Lower lobe of right lung (tissue), 2 donors: ENCODE results near the gene PRUNE2. TPM values are rescaled to one million over a fixed set of nuclear protein-coding genes. Genes with fewer than 3 reads are reported as not detected.
"Not testable (repeated sequence)": the region's sequence is repeated elsewhere in the genome, so short reads cannot be mapped to it uniquely, and the experiment has no call there.

Source experiments
- ATAC-seq, 2 donors: fragments of 200-7000 bp; cut with Tn5 transposase; one replicate each; pipeline ENCODE4 v1.9.1; 2020 to 2022; ENCODE audit warnings: mild to moderate bottlenecking in 2 of 2, moderate library complexity in 2 of 2
- DNase-seq: peaks from one replicate; pipeline ENCODE4 v3.0.0-alpha.2; 2020
- H3K27ac ChIP-seq: fragments of 200-600 bp; one replicate; pipeline ENCODE4 v1.8.0; 2022
- H3K27me3 ChIP-seq: fragments of 200-600 bp; one replicate; pipeline ENCODE4 v1.8.0; 2022; ENCODE audit warnings: low read depth
- H3K36me3 ChIP-seq: fragments of 200-600 bp; one replicate; pipeline ENCODE4 v1.8.0; 2022; ENCODE audit warnings: mild to moderate bottlenecking
- H3K4me1 ChIP-seq: fragments of 200-600 bp; one replicate; pipeline ENCODE4 v1.8.0; 2022
- H3K4me3 ChIP-seq: fragments of 200-600 bp; one replicate; pipeline ENCODE4 v1.8.0; 2022; ENCODE audit warnings: mild to moderate bottlenecking
- H3K9me3 ChIP-seq: fragments of 200-600 bp; one replicate; pipeline ENCODE4 v1.8.0; 2022
- intact Hi-C: fragments of 100-400 bp; cut with DNase I; formaldehyde crosslinking; loops from one replicate; pipeline ENCODE4 v1.11.0; 2022
- total RNA-seq: library from RNA; stranded (reverse); fragmentation: NEBNext Ultra II Directional; extraction: Animal tissue kit (Norgen Biotek cat#: 25700); gene quantifications from one replicate; pipeline ENCODE4 v1.2.1, GENCODE V29; 2021
- TF ChIP-seq, protein P1 (sequence below): fragments of 200-600 bp; IDR thresholded peaks from one replicate; pipeline ENCODE4 v1.8.0; 2022; ENCODE audit warnings: antibody characterized with exemption, mild to moderate bottlenecking
- donor health status: DM: no; HTN: yes; CAD: no; lungs with severe emphysema.

PRUNE2 gene
- total RNA-seq, 1 donor from 2014 or later = 13.6 TPM

DNA sequence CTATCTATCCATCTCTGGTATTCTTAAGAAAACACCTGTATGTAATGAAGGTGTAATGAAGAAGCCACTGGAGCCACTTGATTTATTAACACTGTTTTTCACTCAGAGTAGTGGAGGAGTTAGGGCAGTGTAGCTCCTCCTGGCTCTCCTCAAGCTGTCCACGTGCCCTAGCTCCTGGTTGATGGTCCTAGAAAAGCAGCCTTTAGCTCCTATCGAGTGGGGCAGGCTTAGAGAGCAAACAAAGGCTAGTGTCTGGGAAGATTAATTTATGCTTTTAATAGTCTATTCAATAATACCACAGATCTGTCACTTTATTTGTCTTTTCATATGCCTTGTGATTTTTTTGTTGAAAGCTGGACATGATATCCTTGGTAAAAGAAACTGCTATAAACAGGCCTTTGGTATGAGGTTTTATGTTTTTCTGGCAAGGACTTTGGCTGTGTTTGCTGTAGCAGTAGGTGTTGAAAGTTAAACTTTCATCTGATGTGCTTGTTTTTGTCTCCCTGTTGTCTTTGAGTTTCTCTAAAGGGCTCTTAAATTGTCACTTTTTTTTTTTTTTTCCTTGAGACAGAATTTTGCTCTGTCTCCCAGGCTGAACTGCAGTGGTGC is 305.8 kb downstream of the PRUNE2 start:
- DNase-seq (no peak), ATAC-seq (no peak)
- H3K27me3 ChIP-seq = no peaks in the 10 kb centered on the region
- no peak overlapping the region for H3K27ac ChIP-seq
- H3K36me3 ChIP-seq = no peaks in the 10 kb centered on the region
- H3K9me3 ChIP-seq = no peaks in the 10 kb centered on the region
- intact Hi-C loops = no loop called here
- TF ChIP-seq, protein P1, sequence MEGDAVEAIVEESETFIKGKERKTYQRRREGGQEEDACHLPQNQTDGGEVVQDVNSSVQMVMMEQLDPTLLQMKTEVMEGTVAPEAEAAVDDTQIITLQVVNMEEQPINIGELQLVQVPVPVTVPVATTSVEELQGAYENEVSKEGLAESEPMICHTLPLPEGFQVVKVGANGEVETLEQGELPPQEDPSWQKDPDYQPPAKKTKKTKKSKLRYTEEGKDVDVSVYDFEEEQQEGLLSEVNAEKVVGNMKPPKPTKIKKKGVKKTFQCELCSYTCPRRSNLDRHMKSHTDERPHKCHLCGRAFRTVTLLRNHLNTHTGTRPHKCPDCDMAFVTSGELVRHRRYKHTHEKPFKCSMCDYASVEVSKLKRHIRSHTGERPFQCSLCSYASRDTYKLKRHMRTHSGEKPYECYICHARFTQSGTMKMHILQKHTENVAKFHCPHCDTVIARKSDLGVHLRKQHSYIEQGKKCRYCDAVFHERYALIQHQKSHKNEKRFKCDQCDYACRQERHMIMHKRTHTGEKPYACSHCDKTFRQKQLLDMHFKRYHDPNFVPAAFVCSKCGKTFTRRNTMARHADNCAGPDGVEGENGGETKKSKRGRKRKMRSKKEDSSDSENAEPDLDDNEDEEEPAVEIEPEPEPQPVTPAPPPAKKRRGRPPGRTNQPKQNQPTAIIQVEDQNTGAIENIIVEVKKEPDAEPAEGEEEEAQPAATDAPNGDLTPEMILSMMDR = no peak
- no peak overlapping the region for H3K4me3 ChIP-seq
- no peaks in the 10 kb centered on the region for H3K4me1 ChIP-seq

DNA sequence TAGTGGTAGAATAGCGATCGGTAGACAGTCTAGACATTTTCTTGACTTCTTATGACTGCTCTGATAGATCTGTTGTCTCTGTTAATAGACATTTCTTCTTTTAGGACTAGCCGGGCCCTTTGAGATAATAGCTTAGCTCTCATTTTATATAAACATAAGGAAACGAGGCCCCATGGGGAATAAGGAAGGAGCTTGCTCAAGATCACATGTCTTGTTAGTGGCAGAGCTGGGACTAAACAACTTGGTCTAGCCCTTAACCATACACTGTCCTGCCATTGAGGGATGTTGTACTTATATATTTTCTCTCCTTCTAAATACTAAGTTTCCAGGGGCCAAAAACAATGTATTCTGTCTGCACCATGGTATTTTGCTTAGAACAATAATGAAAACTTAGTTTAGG is 306.9 kb downstream of the PRUNE2 start:
- no peak overlapping the region for H3K4me3 ChIP-seq
- no peak overlapping the region for H3K27ac ChIP-seq
- no peaks in the 10 kb centered on the region for H3K4me1 ChIP-seq
- no peaks in the 10 kb centered on the region for H3K27me3 ChIP-seq
- H3K9me3 ChIP-seq = no peaks in the 10 kb centered on the region
- no peak for ATAC-seq
- no peak for DNase-seq
- H3K36me3 ChIP-seq = no peaks in the 10 kb centered on the region
- intact Hi-C loops = no loop called here
- TF ChIP-seq, protein P1 = no peak

DNA sequence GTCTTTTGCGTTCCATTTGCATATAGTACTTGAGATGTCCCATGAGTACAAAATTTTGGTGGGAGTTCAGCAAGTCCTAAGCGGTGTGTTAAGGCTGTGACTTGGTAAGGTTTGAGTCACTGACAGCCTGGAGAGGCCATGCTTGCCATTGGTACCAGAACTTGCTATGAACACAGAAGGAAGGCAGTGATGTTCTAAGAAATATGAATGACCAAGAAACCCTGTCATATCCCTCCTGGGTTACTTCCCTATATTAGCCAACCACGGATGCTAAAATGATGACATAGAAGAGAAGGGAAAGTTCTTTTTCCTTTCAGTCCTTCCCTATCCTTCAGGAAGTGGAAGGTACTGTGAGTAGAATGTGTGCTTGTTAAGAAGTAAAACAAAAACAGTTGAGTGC is 310.3 kb downstream of the PRUNE2 start:
- H3K36me3 ChIP-seq = no peaks in the 10 kb centered on the region
- H3K27ac ChIP-seq = no peak overlapping the region
- H3K27me3 ChIP-seq = no peaks in the 10 kb centered on the region
- no peaks in the 10 kb centered on the region for H3K4me1 ChIP-seq
- TF ChIP-seq, protein P1 = no peak
- intact Hi-C loops = no loop called here
- DNase-seq (no peak), ATAC-seq (peak; percentile 74)
- H3K4me3 ChIP-seq = no peak overlapping the region
- H3K9me3 ChIP-seq = no peaks in the 10 kb centered on the region

DNA sequence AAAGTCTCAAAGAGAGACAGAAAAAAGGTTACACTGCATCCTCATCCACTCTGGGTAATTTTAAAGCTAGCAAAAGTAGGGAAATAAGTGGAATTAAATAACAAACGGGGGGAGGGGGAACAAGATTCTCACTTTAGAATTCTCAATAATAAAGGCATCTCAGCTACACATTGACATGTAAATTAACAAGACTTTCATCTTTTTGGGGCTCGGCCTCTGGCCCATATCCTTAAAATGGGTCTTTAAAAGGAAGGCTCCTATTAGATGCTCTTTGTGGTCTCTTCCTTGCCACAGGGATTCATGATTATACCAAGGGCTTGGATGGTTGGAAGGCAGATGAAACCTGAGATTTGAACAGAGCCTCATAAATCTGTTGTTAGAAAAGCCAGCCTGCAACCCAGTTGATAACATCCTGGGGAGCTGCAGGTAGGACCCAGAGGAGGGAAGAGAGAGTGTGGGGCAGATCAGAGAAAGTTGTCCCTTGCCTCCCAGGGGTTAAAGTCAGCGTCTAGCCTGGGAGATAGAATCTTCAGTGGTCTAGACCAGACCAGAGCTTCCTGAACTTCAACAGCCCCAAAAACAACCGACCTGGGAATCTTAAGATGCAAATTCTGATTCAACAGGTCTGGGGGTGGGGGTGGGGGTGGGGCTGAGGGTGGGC is 311.0 kb downstream of the PRUNE2 start:
- intact Hi-C loops = no loop called here
- TF ChIP-seq, protein P1 = no peak
- no peaks in the 10 kb centered on the region for H3K27me3 ChIP-seq
- no peaks in the 10 kb centered on the region for H3K9me3 ChIP-seq
- H3K4me3 ChIP-seq = no peak overlapping the region
- ATAC-seq (no peak), DNase-seq (no peak)
- no peaks in the 10 kb centered on the region for H3K36me3 ChIP-seq
- no peak overlapping the region for H3K27ac ChIP-seq
- H3K4me1 ChIP-seq = no peaks in the 10 kb centered on the region

DNA sequence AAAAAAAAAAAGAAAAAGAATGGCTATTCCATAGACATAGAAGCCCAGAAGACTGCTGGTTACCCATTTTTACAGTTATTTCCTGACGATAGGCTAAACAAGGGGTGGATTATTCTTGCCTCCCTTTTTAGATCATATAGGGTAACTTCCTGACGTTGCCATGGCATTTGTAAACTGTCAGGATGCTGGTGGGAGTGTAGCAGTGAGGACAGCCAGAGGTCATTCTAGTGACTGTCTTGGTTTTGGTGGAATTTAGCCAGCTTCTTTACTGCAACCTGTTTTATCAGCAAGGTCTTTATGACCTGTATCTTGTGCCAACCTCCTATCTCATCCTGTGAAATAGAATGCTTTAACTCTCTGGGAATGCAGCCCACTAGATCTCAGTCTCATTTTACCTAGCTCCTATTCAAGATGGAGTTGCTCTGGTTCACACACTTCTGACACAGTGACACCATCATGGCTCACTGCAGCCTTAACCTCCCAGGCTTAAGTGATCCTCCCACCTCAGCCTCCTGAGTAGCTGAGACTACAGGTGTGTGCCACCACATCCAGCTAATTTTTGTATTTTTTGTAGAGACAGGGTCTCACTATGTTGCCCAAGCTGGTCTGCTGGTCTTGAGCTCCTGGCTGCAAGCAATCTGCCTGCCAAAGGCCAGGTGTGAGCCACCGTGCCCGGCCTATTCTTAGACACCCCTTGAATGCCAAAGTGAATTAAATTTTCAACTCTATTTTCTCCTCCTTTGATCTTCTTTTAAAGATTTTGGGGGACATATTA is 311.8 kb downstream of the PRUNE2 start:
- H3K4me3 ChIP-seq, H3K36me3 ChIP-seq, H3K27ac ChIP-seq, ATAC-seq, H3K27me3 ChIP-seq, intact Hi-C loops, DNase-seq, H3K4me1 ChIP-seq, H3K9me3 ChIP-seq: not testable (repeated sequence)

DNA sequence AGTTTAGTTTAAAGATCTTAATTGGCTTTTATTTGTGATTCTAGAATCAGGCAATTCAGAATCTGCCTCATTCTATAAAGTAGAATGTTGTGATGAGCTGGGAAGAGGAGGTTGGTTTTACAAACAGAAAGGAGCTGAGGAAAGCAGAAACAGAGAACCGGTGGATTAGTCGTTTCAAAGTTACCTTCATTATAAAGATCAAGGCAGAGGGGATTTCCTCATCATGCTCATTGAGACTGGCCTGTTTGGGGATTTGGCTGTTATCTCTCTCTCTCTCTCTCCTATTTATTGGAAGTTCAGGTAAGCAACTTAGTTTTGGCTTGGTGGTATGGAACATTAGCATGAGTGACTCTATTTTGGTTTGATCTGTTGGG is 313.0 kb downstream of the PRUNE2 start:
- intact Hi-C loops = no loop called here
- TF ChIP-seq, protein P1 = no peak
- DNase-seq (no peak), ATAC-seq (no peak)
- Histone ChIP-seq H3K4me1 (peaks cover 3% of the 10 kb centered on the region), H3K4me3 (no peak overlapping the region), H3K27me3 (no peaks in the 10 kb centered on the region), H3K36me3 (no peaks in the 10 kb centered on the region), H3K27ac (no peak overlapping the region), H3K9me3 (no peaks in the 10 kb centered on the region)
